ENCODE measurements around the gene KLHL26.

DNA sequence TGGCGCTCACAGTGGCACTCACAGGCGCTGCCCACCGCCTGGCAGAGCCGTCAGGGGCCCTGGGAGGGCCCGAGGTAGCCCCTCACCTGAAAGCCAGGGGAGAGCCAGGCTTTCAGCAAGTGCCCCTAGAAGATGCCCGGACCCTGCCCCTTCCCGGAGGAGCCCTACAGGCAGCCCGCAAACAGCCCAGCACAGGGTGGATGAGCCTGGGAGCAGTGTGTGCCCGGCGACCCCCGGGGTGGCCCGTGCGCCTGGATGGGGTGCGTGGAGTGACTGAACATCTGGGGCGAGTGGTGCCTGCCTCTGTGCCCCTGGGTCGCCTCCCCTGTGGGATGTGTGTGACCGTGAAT lies 31.7 kb upstream of the KLHL26 start:
- TF ChIP-seq, protein P1, sequence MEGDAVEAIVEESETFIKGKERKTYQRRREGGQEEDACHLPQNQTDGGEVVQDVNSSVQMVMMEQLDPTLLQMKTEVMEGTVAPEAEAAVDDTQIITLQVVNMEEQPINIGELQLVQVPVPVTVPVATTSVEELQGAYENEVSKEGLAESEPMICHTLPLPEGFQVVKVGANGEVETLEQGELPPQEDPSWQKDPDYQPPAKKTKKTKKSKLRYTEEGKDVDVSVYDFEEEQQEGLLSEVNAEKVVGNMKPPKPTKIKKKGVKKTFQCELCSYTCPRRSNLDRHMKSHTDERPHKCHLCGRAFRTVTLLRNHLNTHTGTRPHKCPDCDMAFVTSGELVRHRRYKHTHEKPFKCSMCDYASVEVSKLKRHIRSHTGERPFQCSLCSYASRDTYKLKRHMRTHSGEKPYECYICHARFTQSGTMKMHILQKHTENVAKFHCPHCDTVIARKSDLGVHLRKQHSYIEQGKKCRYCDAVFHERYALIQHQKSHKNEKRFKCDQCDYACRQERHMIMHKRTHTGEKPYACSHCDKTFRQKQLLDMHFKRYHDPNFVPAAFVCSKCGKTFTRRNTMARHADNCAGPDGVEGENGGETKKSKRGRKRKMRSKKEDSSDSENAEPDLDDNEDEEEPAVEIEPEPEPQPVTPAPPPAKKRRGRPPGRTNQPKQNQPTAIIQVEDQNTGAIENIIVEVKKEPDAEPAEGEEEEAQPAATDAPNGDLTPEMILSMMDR (conservative IDR thresholded peaks at IDR 0.05; ENCODE audit: low read depth, low read length), result no peak
- TF ChIP-seq POLR2A (IDR thresholded peaks at IDR 0.05; ENCODE audit: low read depth, low read length) (no peak), RAD21 (IDR thresholded peaks at IDR 0.05; ENCODE audit: low read length) (no peak)

All from IMR-90 (cell line).